IMR-90 (cell line): Measurements from ENCODE around the gene SULT1C4.

Source experiments
- BHLHE40 ChIP-seq: fragments of 150-350 bp; IDR thresholded peaks from 2 replicates; pipeline ENCODE4 v1.6.1; 2016; ENCODE audit warnings: mild to moderate bottlenecking, low read depth, low read length
- CEBPB ChIP-seq: IDR thresholded peaks from 2 replicates; pipeline ENCODE4 v1.6.1; 2012; ENCODE audit warnings: low read depth, low read length, improper control_type of control experiment
- FOS ChIP-seq: fragments of 150-350 bp; IDR thresholded peaks from 2 replicates; pipeline ENCODE4 v1.6.1; 2016; ENCODE audit warnings: low read depth, low read length
- MXI1 ChIP-seq: IDR thresholded peaks from 2 replicates; pipeline ENCODE4 v1.6.1; 2012; ENCODE audit warnings: low read depth, mild to moderate bottlenecking, low read length, moderate library complexity, borderline replicate concordance
- POLR2A ChIP-seq: IDR thresholded peaks from 2 replicates; pipeline ENCODE4 v1.6.1; 2012; ENCODE audit warnings: mild to moderate bottlenecking, low read depth, low read length
- RAD21 ChIP-seq: IDR thresholded peaks from 2 replicates; pipeline ENCODE4 v1.6.1; 2012; ENCODE audit warnings: low read length, improper control_type of control experiment
- RCOR1 ChIP-seq: IDR thresholded peaks from 2 replicates; pipeline ENCODE4 v1.6.1; 2012; ENCODE audit warnings: mild to moderate bottlenecking, low read length, improper control_type of control experiment; ENCODE audit not compliant: insufficient replicate concordance
- TF ChIP-seq, protein P1 (sequence below): conservative IDR thresholded peaks from 2 replicates; pipeline ENCODE4 v1.5.1; 2012; ENCODE audit warnings: mild to moderate bottlenecking, low read depth, low read length, improper control_type of control experiment
- TF ChIP-seq, protein P2 (sequence below): fragments of 150-350 bp; IDR thresholded peaks from 2 replicates; pipeline ENCODE4 v1.6.1; 2017; ENCODE audit warnings: mild to moderate bottlenecking, antibody characterized with exemption, low read length, low read depth
- TF ChIP-seq, protein P3 (sequence below): fragments of 150-350 bp; IDR thresholded peaks from 2 replicates; pipeline ENCODE4 v1.6.1; 2016; ENCODE audit warnings: low read depth, mild to moderate bottlenecking, low read length, moderate library complexity, borderline replicate concordance

DNA sequence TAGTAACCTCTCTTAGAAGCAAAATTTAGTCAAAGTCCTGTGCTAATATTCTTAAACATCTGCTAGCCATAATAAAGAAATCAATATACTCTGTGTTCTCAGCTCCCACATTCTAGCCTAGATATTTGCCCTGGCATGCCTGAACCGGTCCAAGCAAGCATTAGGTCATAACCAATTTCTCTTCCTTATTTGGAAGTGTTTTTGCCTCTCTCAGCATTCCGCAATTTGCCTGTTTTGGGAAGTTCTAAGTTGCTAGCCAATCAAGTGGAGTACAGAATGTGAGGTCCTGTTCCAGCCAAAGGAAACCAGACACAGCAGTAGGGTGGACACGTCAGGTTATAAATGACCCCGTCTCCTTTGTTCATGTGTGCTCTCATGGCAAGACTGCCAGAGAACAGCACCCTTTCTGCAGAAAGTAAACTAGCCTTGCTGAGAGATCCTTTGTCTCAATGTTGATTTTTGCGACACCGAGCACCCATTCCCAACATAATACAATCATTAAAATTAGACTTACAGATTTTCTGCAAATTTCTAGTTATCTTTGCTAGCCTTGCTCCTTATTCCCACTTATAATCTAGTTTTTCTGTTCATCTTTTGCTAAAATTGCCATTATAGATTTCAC is 13.0 kb upstream of the SULT1C4 start:
- TF ChIP-seq POLR2A (no peak), MXI1 (no peak), CEBPB (no peak), RAD21 (no peak), BHLHE40 (no peak), FOS (no peak), RCOR1 (no peak)
- TF ChIP-seq, protein P1, sequence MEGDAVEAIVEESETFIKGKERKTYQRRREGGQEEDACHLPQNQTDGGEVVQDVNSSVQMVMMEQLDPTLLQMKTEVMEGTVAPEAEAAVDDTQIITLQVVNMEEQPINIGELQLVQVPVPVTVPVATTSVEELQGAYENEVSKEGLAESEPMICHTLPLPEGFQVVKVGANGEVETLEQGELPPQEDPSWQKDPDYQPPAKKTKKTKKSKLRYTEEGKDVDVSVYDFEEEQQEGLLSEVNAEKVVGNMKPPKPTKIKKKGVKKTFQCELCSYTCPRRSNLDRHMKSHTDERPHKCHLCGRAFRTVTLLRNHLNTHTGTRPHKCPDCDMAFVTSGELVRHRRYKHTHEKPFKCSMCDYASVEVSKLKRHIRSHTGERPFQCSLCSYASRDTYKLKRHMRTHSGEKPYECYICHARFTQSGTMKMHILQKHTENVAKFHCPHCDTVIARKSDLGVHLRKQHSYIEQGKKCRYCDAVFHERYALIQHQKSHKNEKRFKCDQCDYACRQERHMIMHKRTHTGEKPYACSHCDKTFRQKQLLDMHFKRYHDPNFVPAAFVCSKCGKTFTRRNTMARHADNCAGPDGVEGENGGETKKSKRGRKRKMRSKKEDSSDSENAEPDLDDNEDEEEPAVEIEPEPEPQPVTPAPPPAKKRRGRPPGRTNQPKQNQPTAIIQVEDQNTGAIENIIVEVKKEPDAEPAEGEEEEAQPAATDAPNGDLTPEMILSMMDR = no peak
- TF ChIP-seq, protein P2, sequence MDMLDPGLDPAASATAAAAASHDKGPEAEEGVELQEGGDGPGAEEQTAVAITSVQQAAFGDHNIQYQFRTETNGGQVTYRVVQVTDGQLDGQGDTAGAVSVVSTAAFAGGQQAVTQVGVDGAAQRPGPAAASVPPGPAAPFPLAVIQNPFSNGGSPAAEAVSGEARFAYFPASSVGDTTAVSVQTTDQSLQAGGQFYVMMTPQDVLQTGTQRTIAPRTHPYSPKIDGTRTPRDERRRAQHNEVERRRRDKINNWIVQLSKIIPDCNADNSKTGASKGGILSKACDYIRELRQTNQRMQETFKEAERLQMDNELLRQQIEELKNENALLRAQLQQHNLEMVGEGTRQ = no peak
- TF ChIP-seq, protein P3, sequence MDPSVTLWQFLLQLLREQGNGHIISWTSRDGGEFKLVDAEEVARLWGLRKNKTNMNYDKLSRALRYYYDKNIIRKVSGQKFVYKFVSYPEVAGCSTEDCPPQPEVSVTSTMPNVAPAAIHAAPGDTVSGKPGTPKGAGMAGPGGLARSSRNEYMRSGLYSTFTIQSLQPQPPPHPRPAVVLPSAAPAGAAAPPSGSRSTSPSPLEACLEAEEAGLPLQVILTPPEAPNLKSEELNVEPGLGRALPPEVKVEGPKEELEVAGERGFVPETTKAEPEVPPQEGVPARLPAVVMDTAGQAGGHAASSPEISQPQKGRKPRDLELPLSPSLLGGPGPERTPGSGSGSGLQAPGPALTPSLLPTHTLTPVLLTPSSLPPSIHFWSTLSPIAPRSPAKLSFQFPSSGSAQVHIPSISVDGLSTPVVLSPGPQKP = no peak
